NCI-H2196 (cell line): ENCODE measurements around the gene UBE2L3.
"Not testable (repeated sequence)": the region's sequence is repeated elsewhere in the genome, so short reads cannot be mapped to it uniquely, and the experiment has no call there.

ENCODE experiments used
- DNase-seq: peaks from one replicate; lab custom pipeline; 2025; ENCODE audit not compliant: unreplicated experiment; lab: John Stamatoyannopoulos, UW

The UBE2L3 gene

DNA sequence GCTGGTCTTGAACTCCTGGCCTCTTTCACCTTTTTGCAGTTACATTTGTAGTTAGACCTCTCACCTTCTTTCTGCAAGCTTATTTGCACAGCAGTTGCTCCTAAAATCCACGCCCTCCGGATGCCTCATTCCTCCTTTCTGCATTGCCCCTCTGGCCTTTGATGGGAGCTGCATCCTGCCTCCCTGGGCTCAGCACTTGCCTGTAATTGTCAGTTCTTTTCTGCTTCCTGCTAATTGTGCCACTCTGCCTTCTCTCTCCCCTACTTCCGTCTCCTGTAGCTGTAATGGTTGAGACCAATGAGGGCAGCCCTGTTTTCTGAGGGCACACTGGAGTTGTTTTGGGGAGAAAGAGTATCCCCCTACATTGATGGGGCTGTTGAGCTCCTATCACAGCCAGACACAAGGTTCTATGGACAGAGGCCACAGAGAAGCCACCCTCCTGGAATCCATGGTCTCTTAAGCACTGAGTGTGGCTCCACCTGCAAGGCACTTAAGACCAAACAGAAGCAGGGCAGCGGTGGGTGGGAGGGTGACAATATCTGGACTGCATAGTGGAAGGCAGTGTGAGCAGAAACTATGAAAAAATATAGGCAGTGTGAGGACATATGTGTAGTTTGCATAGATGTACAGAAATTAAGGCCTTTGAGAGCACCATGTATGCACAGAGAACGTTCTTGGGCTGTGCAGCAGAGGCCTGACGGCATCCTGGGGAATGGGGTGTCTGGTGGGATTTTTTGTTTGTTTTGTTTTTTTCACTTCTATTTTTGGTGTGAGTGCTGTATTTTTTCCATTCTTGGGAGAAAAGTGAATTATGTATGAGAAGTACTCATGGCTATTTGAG is 31.8 kb downstream of the UBE2L3 start:
- no peak for DNase-seq

DNA sequence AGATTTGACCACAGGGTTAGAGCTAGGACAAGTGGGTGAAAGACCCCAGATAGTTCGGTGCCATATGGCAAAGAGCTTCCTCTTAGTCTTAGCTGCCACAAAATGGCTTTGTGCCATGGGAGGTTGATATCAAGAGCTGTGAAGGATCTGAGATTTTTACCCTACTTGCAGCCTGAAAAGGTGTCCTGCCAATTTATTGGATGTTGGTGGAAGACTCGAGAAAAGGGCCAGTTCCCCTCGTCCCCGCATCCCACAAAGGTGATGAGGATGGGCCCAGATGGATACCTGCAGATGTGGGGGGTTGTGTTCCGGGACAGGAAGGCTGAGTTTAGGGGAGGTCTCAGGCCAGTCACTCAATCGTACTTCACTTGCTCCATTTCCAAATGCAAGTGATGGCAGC is 35.1 kb downstream of the UBE2L3 start:
- DNase-seq: no peak

DNA sequence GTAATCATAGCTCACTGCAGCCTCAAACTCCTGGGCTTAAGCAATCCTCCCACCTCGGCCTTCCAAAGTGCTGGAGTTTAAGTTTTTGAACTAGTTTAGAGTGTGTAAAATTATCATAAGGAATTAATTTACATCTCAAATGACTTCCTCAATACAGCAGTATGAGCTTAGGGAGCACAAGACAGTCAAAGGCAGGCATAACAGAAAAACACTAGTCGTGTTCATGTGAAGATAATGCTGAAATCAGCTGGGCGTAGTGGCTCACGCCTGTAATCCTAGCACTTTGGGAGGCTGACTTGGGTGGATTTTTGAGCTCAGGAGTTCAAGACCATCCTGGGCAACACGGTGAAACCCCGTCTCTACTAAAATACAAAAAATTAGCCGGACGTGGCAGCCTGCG is 36.5 kb downstream of the UBE2L3 start:
- DNase-seq: no peak

DNA sequence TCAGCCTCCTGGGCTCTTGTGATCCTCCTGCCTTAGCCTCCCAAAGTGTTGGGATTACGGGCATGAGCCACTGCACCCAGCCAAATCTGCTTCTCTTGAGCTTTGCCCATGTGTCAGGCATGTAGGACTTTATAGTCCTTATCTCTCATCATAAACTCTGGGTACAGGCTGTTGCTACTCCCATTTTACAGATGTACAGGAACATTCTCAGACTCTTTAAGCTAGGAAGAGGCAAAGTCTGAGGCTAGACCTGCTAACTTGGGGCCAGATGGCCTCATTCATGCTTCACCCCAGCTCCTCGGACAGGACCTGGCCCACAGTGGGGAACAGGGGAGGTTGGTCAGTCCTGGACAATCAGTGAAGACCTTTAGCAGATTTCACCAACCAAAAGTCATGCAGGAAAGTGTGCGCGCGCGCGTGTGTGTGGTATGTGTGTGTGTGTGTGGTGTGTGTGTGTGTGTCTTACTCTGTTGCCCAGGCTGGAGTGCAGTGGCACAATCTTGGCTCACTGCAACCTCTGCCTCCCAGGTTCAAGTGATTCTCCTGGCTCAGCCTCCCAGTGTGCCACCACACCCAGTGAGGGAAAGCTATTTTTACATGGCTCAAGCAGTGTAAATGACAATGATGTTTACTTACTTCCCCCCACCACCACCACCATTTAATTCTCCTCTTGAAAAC is 38.5 kb downstream of the UBE2L3 start:
- DNase-seq: no peak

DNA sequence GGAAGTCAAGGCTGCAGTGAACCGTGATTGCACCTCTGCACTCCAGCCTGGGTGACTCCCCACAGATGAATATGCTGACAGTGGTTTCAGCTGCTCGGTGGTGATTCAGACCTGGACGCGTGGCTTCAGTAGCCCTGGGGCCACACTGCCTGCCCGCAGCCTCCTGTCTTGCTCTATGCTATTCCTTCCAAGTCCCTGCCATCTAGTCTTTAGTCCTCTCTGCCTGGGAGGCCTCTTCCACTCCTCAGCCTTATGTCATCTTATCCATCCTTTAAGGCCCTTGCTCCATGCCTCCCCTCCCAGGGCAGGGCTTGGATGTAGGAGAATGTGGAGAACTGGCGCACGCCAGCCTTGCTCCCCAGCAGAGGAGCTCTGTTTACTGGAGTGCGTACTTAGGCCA is 39.3 kb downstream of the UBE2L3 start:
- no peak for DNase-seq

DNA sequence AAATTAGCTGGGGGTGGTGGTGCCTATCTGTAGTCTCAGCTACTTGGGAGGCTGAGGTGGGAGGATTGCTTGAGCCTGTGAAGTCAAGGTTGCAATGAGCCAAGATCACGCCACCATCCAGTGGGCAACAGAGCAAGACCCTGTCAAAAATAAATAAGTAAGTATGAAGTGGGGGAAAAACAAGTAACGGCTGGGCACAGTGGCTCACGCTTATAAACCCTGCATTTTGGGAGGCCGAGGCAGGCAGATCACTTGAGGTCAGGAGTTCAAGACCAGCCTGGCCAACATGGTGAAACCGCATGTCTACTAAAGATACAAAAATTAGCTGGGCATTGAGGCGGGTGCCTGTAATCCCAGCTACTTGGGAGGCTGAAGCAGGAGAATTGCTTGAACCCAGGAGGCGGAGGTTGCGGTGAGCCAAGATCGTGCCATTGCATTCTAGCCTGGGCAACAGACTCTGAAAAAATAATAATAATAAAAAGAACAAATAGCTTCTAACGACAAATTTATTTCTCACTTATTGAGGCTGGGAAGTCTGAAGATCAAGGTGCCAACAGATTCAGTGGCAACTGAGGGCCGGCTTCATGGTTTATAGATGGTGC is 42.1 kb downstream of the UBE2L3 start:
- not testable (repeated sequence) for DNase-seq

DNA sequence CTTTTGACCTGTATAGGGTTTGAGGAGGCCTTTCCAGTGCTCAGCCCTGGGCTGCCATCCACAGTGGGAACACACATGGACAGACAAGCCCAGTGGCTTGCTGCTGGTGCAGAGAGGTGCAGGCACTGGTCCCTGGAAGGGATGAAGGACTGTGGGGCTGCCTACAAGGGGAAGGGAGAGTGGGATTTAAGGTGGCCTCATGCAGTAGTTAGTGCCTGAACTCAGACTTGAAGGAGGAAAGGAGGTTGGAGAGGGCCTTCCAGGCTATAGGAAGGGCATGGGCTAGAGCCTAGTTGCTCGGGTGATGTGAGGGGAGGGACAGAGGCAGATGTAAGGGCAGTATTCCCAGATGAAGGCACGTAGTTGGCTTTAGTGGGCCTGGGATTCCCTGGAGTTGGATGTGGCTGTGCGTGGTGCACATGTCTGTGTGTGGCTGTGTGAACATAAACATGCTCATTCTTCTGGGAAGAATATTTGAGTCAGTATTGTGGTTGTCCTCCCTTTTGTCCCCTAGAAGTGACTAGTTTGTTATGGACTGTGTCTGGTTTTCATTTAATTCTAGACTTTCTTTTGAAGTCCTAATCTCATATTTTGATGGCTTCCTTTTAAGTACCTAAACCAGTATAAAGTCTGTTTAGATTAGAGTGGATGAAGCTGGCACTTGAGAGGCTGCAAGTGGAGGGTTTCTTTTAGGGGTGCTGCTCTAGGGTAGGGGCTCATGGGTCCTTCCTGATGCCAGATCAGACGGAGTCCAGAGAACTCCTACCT is 43.9 kb downstream of the UBE2L3 start:
- no peak for DNase-seq

DNA sequence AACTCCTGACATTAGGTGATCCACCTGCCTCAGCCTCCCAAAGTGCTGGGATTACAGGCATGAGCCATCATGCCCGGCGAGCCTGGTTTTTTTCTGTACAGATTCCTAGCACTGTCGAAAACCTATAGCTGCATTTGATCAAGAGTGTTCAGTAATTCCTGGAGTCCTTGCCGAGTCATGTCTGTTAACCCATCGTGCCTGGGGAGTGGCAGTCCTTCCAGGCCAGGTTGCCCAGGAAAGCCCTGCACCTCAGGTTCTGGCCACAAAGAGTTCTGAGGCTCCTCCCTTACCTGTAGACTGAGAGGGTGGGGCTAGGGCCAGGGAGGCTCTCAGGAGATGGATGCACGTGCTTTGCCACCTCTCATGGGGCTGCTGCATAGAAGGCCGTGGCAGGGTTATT is 45.3 kb downstream of the UBE2L3 start:
- no peak for DNase-seq

DNA sequence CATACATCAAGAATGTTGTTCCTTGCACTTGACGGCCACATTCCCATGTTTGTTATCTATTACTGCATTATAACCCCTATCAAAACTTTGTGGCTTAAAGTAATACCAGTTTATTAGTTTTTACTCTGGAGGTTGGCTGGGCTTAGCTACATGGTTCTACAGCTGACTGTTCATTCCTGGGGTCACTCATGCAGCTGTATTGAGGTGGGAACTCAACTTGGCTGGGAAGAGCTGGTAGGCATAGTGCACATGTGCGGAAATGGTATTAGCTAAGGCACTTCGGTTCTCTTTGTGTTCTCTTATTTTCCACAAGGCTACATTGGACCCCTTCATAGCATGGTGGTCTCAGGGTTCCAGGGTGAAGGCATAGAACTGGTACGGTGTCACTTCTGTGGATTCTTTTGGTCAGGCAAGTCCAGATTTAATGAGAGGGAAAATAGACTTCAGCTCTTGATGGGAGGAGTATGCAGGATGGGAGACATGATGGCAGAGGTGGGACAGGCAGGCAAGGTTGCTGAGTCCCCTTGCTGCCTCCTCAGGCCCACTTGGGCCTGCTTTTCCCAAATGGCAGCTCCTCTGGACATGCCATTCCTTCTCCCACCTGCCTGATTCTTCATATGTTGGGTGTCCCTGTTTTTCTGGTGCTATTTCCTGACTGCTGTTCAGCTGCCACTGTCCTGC is 46.2 kb downstream of the UBE2L3 start:
- no peak for DNase-seq

DNA sequence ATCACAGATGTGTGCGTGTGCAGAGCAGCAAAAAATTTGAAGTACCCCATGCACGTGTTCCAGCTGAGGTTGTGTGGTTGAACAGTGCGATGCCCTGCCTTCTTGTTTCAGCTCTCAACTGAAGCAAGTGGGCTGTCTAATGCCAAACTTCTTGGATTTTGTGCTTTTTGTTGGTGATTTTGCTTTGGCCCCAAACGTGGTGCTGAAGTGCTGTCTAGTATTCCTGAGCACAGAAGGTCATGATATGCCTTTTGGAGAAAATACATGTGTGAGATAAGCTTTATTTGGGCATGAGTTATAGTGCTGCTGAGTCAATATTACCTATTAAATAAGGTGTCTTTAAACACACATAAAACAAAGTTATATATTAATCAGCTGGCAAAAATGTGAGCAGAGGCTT is 48.2 kb downstream of the UBE2L3 start:
- no peak for DNase-seq

DNA sequence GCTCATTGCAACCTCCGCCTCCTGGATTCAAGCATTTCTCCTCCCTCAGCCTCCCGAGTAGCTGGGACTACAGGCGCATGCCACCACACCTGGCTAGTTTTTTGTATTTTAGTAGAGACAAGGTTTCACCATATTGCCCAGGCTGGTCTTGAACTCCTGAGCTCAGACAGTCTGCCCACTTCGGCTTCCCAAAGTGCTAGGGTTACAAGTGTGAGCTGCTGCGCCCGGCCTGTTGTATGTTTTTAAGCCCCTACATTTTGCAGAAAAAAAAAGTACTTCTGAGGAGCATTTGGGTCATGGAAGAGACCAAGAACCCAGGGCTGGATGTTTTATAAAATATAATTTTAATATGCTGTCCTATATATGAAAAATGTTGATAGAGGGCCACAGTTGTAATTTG is 49.8 kb downstream of the UBE2L3 start:
- DNase-seq: not testable (repeated sequence)

DNA sequence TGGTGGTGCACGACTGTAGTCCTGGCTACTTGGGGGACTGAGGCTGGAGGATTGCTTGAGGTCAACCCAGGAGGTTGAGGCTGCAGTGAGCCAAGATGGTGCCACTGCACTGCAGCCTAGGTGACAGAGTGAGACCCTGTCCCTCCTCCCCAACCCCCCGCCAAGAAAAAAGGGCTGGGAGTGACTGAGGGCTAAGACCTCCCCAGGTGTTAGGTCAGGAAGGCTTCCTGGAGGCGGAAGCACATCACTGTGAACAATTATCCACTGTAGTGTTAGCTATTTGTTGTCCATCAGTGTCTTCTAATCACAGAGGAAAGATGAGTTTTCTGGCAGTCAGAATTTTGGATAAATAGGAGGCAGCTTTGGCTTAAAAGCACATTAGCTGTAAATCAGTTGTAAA is 53.5 kb downstream of the UBE2L3 start:
- DNase-seq: no peak

DNA sequence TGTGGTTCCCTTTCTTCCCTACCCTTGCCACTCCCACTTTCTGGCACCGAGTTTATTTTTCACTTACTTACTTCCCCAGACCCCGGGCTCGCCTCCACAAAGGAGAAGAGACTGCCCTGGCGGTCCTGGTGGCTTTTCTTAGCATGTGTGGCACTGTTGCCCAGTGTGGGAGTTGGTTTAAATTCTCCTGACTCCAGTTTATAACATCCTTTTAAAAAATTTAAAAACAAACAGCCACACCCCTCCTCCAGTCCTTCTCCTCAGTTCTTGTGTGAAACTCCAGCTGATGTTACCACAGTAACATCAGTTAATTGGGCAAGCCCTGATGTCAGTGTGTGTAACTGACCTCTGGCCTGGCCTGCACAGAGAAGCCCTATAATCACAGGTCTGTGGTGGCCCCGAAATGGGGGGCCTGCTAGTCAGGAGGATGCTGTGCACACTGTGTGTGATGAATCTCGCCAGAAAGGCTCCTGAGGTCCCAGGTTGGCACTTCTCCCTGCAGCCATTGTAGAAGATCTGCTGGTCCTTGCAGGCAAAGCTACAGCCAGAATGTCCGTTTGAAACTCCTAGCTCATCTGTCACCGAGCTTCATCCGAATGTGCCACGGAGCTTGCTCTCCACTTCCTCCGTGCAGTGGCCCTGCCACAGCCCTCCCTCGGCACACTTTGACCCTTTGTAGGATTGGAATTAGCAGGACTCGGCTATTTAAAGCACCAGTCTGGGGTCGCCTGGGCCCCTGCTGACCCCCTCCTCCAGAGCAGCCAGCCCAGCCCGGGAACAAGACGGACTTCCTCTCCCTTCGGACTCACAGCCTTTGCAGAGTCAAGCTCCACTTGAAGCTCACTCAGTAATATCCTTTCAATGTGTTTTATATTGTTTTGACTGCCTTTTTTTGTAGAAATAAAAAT is 54.8 kb downstream of the UBE2L3 start:
- no peak for DNase-seq

DNA sequence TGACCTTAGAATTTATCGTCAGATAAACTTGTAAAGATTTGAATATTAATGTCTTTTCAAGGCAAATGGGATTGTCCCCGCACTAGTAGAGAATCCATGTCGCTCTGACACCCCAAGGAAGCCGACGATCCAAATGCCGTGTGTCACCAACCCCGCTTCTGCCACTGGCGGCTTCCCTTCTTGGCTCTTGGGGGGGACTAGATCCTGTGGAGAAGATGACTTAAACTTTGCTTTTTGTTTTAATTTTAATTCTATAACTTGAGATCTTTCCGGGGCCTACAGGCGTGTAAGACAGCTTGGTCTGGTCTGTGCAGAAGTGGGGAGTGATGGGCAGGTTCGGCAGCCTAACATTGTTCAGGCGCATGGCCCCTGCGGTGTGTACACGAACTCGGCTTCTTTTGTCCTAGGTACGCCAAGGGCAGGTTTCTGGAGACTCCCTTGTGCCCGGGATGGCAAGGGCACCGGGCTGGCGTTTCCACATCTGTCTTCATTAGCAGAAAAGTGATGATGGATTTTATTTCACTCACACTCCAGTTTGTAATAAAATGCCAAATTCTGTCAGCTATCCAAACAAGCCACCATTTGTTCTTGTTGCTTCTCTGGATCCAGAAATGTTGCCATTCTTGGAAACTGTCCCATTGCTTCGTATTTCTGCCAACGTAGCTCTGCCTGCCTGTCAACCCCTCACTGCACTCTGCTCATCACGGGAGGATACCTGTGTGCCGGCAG is 55.6 kb downstream of the UBE2L3 start:
- DNase-seq: peak; percentile 10

DNA sequence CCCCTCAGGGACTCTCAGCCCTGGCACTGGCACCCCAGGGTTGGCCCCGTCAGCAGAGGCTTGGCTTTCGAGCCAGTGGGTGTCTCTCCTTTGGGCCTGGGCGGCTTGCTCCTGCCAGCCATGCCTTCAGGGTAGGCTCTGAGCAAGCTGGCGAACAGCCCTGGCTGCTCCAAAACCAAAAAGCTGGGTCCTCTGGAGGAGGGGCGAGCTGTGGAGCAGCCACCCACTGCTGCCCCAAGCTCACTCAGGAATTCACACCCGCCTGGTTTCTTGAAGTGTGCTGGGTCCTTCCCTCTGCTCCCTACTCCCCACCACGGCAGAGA is 56.1 kb downstream of the UBE2L3 start:
- no peak for DNase-seq

DNA sequence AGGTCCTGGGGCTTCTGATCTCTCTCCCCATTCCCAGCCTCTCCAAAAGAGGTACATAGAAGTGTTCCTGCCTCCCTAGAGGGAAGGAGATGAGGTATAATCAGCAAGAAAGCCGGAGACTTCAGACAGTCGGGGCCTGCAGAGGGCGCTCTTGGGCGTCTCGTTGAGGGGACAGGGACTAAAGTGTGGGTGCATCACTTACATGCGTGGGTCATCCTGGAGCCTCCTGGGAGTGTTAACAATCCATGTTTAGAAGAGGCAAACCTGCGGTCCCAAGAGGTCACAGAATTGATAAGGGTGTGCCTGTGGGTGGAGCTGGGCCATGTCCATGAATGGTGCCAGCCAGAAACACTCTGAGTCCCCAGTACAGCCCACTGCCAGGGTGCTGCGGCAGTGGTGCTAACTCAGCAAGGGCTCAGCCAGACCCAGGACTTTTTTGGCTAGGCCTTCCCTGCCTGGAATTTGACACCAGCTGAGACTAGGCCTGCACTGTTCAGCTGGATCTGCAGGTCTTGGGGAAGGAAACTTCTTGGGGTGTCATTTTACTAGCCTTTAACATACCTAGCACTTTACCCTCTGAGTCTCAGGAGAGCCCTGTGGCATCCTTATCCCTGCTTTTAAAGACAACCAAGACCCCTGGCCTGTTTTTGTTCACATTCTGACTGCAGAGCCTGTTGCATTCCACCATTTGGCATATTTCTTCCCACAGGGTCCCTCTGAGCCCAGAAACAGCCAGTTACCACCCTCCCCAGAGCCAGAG is 56.8 kb downstream of the UBE2L3 start:
- DNase-seq: peak; percentile 10

DNA sequence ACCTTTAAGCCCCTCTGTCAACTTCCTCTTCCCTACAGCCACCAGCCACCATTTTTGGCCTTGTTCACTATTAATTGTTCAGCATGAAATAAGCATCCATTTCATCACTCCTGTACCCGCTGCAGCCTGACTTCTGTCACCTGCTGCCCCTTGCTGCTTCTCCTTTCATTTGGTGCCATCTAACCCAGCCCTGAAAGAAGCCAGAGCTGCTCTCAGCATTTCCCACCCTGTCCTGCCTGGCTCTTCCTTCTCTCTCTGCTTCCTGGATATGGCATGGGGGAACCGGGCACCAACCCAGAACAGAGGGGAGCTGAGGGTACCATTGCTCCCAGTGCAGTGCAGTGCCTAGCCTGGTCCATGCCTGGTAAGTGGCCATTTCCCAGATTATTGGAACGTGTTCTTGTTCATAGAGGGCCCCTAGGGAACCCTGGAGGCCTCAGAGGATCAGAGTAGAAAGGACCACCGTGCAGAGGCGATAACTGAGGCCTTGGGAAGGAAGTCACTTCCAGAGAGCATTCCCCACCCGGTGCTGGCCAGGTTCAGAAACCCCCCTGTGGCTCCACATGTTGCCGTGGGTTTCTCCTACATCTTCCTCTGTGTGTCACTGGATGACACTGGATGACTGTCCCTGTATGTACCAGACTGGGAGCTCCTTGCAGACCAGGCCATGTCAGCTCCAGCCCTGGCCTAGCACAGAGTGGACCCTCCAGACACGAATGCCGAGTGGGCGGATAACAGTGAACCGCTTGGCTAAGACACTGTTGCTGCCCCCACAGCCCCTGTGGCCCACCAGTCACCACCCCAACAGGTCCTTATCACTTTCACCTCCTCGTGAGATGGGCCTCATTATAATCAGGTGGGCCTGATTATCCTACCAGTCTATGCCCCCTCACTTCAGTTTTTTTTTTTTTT is 57.6 kb downstream of the UBE2L3 start:
- DNase-seq: no peak
